Fibroblast of mammary gland (primary cell): ENCODE results near the gene CDK14.
A peak's percentile ranks its signal among the peaks of the same experiment; 100 is the strongest.

Experiments used
- DNase-seq: peaks from one replicate; pipeline ENCODE4 v3.0.0-alpha.2; 2010; ENCODE audit warnings: low read depth
- H3K4me3 ChIP-seq: 2 replicates; pipeline ENCODE4 v1.5.1; 2011; ENCODE audit warnings: low read depth, mild to moderate bottlenecking, low read length, moderate library complexity; ENCODE audit not compliant: control insufficient read depth
- TF ChIP-seq, protein P1 (sequence below): conservative IDR thresholded peaks from 2 replicates; pipeline ENCODE4 v1.5.1; 2011; ENCODE audit warnings: low read depth, low read length, inconsistent platforms; ENCODE audit not compliant: control insufficient read depth, insufficient read depth

CDK14 gene

GRCh38 chr7:91029688-91030087 is 433.6 kb downstream of the CDK14 start:
- TF ChIP-seq, protein P1, sequence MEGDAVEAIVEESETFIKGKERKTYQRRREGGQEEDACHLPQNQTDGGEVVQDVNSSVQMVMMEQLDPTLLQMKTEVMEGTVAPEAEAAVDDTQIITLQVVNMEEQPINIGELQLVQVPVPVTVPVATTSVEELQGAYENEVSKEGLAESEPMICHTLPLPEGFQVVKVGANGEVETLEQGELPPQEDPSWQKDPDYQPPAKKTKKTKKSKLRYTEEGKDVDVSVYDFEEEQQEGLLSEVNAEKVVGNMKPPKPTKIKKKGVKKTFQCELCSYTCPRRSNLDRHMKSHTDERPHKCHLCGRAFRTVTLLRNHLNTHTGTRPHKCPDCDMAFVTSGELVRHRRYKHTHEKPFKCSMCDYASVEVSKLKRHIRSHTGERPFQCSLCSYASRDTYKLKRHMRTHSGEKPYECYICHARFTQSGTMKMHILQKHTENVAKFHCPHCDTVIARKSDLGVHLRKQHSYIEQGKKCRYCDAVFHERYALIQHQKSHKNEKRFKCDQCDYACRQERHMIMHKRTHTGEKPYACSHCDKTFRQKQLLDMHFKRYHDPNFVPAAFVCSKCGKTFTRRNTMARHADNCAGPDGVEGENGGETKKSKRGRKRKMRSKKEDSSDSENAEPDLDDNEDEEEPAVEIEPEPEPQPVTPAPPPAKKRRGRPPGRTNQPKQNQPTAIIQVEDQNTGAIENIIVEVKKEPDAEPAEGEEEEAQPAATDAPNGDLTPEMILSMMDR, result no peak
- H3K4me3 ChIP-seq, result no peak overlapping the region
- no peak for DNase-seq

DNA sequence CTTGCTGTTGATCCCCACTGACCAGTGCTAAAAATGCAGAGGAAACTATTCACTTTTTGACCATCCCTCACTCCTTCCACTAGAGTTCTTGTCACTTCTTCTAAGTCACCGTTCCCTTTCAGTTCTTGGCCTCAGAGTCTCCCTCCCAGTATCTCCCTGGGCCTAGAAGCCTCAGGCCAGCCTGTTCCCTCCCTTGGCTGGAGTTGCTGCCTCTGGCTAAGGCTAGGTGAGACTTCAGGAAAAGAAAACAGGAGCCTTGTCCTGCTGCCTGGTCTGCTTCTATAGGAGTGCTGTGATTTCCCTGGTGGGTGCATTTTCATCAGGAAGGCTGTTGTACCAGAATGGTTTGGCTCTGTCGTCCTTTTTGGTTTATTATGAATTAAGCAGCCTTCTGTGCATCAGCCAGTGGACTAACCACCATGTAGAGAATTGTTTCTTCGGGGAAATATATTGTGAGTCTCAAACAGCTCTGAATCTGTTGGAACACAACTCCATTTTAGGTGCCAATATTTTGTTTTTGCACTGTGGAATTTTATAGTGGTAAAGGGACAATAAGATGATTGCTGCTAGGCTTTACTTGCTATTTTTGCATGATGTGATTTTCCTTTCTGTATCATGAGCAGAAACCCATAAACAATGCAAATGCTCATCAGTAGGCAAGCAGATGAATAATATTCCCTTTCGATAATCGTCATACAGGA is 434.7 kb downstream of the CDK14 start:
- no peak overlapping the region for H3K4me3 ChIP-seq
- no peak for DNase-seq
- TF ChIP-seq, protein P1, result no peak

DNA sequence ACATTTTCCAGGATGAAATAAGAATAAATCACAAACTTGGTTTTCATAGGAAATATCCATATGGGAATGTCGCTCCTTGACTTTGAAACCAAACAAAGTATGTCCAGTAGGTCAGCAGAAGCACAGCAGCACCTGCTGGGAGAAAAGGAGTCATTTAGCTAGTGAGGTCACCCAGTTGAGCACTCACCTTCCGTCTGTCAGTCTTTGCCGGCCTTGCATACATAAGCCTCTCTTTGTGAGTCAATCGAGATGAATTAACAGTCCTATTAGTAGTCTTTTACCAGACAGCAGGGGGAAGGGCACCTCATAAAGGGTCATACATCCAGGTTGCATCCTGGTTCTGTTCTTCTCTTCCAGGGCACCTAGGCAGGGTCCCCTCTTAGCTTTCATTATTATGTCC is 435.6 kb downstream of the CDK14 start:
- H3K4me3 ChIP-seq, result no peak overlapping the region
- DNase-seq, result no peak
- TF ChIP-seq, protein P1, result no peak

DNA sequence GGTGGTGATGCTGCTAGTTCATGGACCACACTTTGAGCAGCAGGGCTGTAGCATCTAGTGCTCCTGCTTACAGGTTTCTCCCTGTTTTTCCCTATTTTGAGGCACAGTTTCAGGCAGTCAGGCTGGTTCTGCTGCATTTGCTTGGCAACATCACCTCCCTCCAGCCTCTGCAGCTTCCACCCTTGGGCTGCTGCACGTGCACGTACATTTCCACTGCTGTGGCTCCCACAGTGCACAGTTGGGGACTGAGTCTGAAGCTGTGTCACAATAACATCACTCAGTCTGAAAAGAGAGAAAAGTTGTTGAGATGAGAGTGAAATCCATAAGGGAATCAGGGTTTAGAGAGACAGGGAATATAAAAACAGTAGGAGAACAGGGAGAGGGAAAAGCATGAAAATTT is 437.5 kb downstream of the CDK14 start:
- no peak for DNase-seq
- TF ChIP-seq, protein P1, result no peak
- no peak overlapping the region for H3K4me3 ChIP-seq

DNA sequence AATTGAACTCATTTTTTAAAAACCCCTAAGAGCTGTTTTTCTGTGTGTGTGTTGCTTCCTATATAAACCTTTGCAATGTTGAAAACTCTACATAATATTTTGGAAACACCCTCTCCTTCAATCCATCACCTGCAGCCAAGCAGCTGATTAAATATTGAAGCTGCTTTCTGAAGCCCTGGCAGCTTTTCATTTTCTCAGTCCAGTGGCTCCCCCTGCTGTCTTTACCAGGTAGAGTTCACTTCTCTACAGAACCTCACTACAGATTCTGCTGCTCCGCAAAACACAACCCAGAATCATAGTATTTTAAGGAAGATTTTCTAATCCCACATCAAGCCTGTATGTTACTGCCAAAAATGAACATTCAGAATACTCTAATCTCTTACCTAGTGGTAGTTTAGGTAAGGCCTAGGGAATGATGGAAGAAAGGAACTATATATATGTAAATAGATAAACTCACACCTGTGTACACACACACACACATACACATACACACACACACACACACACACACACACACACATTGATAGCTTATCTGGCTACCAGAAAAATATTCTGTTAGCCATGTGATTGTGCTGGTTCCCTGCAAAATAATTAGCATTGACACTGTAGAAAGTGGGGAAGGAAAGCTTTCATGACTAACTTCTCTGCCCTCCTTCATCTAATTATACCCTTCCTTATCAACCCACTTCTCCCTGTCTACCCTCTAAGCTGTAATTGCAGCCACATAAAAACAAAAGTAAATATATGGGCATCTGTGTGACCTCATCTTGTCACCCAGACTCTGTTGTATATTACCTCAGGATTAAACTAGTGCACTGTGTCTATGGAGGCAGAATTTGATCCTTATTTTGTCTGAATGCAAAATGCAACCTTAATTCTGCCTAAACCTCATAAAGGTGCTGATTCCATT is 438.6 kb downstream of the CDK14 start:
- TF ChIP-seq, protein P1, result peak; percentile 79
- H3K4me3 ChIP-seq, result no peak overlapping the region
- DNase-seq, result peak; percentile 69

GRCh38 chr7:91039033-91039432 is 442.9 kb downstream of the CDK14 start:
- no peak overlapping the region for H3K4me3 ChIP-seq
- DNase-seq, result no peak
- TF ChIP-seq, protein P1, result no peak
